GM12878 (cell line): ENCODE results near the gene FAM78A. TPM values are rescaled to one million over a fixed set of nuclear protein-coding genes. Genes with fewer than 3 reads are reported as not detected.

Source experiments
- ATAC-seq: fragments of 200-7000 bp; cut with Tn5 transposase; 3 replicates; pipeline ENCODE4 v1.9.1; 2020; ENCODE audit warnings: mild to moderate bottlenecking, moderate library complexity
- BruUV-seq: library from RNA; stranded (reverse); fragments of 400-500 nt; replicated peaks from 2 replicates; lab custom pipeline; 2021; lab: Mats Ljungman, UMichigan
- CTCF ChIA-PET: fragments of 300-600 bp; sonication (Branson Sonifier 250); formaldehyde crosslinking; extraction: SDS; loops from one replicate; lab custom pipeline; 2021; ENCODE audit warnings: inconsistent platforms; lab: Yijun Ruan, JAX
- POLR2A ChIA-PET: fragments of 350-600 bp; formaldehyde crosslinking; extraction: SDS; loops from one replicate; lab custom pipeline; 2021; ENCODE audit warnings: inconsistent platforms; lab: Charles Lee
- RAD21 ChIA-PET: fragments of 300-600 bp; sonication (Branson Sonifier 250); formaldehyde crosslinking; loops from one replicate; lab custom pipeline; 2023; ENCODE audit warnings: antibody characterized with exemption; ENCODE audit not compliant: unreplicated experiment; lab: Charles Lee
- SMC1A ChIA-PET: fragments of 300-600 bp; sonication (Branson Sonifier 250); formaldehyde crosslinking; loops from one replicate; lab custom pipeline; 2023; ENCODE audit not compliant: unreplicated experiment, uncharacterized antibody; lab: Charles Lee
- DNase-seq: peaks from one replicate; pipeline ENCODE4 v3.0.0-alpha.2; 2011; ENCODE audit warnings: low read depth, low spot score
- FAIRE-seq: peaks from 3 replicates; lab custom pipeline; 2011; peaks lifted over from hg19 to GRCh38; lab: Jason Lieb, UNC
- H2AFZ ChIP-seq: 2 replicates; pipeline ENCODE4 v1.6.0; 2011; ENCODE audit warnings: low read depth, low read length, control low read depth; ENCODE audit not compliant: control insufficient read depth
- H3K27ac ChIP-seq: 2 replicates; pipeline ENCODE4 v1.5.1; 2011; ENCODE audit warnings: control low read depth; ENCODE audit not compliant: control insufficient read depth, insufficient read depth
- H3K27me3 ChIP-seq, 2 experiments: replicated peaks in 1 of 2; 2 replicates each; pipeline versions ENCODE4 v1.6.0 to v1.6.1; 2011; ENCODE audit warnings: low read length in 1 of 2; ENCODE audit not compliant: control insufficient read depth in 2 of 2, insufficient read depth in 2 of 2
- H3K36me3 ChIP-seq, 2 experiments: 2 replicates each; pipeline ENCODE4 v1.5.1; 2011; ENCODE audit warnings: low read length in 1 of 2; ENCODE audit not compliant: control insufficient read depth in 2 of 2, insufficient read depth in 2 of 2
- H3K4me1 ChIP-seq: 2 replicates; pipeline ENCODE4 v1.6.1; 2011; ENCODE audit warnings: mild to moderate bottlenecking, low read length, moderate library complexity, mixed read lengths; ENCODE audit not compliant: control insufficient read depth, insufficient read depth
- H3K4me2 ChIP-seq: 2 replicates; pipeline ENCODE4 v1.6.0; 2011; ENCODE audit warnings: control low read depth; ENCODE audit not compliant: control insufficient read depth, insufficient read depth
- H3K4me3 ChIP-seq: fragments of 200-600 bp; sonication (generic); 2 replicates; pipeline ENCODE4 v1.5.1; 2016
- H3K79me2 ChIP-seq: 2 replicates; pipeline ENCODE4 v1.6.0; 2011; ENCODE audit warnings: low read length; ENCODE audit not compliant: control insufficient read depth, insufficient read depth
- H3K9ac ChIP-seq: 2 replicates; pipeline ENCODE4 v1.8.0; 2011; ENCODE audit warnings: low read length, control low read depth, mixed read lengths; ENCODE audit not compliant: control insufficient read depth, insufficient read depth
- H3K9me3 ChIP-seq: replicated peaks from 3 replicates; pipeline ENCODE4 v1.5.1; 2011; ENCODE audit warnings: mild to moderate bottlenecking, low read length; ENCODE audit not compliant: control insufficient read depth, insufficient read depth
- H4K20me1 ChIP-seq: 2 replicates; pipeline ENCODE4 v1.6.0; 2011; ENCODE audit not compliant: control insufficient read depth, insufficient read depth
- BRCA1 ChIP-seq: IDR thresholded peaks from 2 replicates; pipeline ENCODE4 v1.6.1; 2011; ENCODE audit warnings: low read depth, low read length, improper control_type of control experiment
- CHD2 ChIP-seq: IDR thresholded peaks from 2 replicates; pipeline ENCODE4 v1.6.1; 2011; ENCODE audit warnings: low read depth, low read length, improper control_type of control experiment, borderline replicate concordance
- EP300 ChIP-seq, 2 experiments: fragments of 150-350 bp in 1 of 2; IDR thresholded peaks; 2 replicates each; pipeline ENCODE4 v1.6.1; 2011 to 2012; ENCODE audit warnings: low read depth in 2 of 2, low read length in 2 of 2, borderline replicate concordance in 1 of 2, improper control_type of control experiment in 1 of 2, inconsistent platforms in 1 of 2; ENCODE audit not compliant: control insufficient read depth in 1 of 2
- GATAD2B ChIP-seq: fragments of 450-650 bp; conservative IDR thresholded peaks from 2 replicates; pipeline ENCODE4 v1.6.1; 2017; ENCODE audit warnings: low read depth, mild to moderate bottlenecking, moderate library complexity
- HDAC2 ChIP-seq: fragments of 200-600 bp; sonication (generic); IDR thresholded peaks from 2 replicates; pipeline ENCODE4 v1.6.1; 2017
- KLF5 ChIP-seq: fragments of 450-650 bp; IDR thresholded peaks from 2 replicates; pipeline ENCODE4 v1.6.1; 2014; ENCODE audit warnings: mild to moderate bottlenecking; ENCODE audit not compliant: partially characterized antibody
- NFIC ChIP-seq: IDR thresholded peaks from 2 replicates; pipeline ENCODE4 v1.6.1; 2012; ENCODE audit warnings: low read depth, mild to moderate bottlenecking, inconsistent platforms, low read length, moderate library complexity
- PAX8 ChIP-seq: fragments of 450-650 bp; IDR thresholded peaks from 2 replicates; pipeline ENCODE4 v1.6.1; 2017; ENCODE audit warnings: mild to moderate bottlenecking, moderate library complexity
- RCOR1 ChIP-seq: conservative IDR thresholded peaks from 2 replicates; pipeline ENCODE4 v1.6.1; 2012; ENCODE audit warnings: low read depth, low read length, improper control_type of control experiment
- TAF1 ChIP-seq: IDR thresholded peaks from 2 replicates; pipeline ENCODE4 v1.6.1; 2011; ENCODE audit warnings: mild to moderate bottlenecking, low read depth, low read length, borderline replicate concordance
- ZZZ3 ChIP-seq: IDR thresholded peaks from 2 replicates; pipeline ENCODE4 v1.6.1; 2011; ENCODE audit warnings: low read depth; ENCODE audit not compliant: control insufficient read depth, insufficient read length
- WGBS: methylation state at CpG from one replicate; pipeline ENCODE4 v1.1.6; 2016; ENCODE audit warnings: low lambda C conversion rate; ENCODE audit not compliant: insufficient replicate concordance, insufficient coverage; ENCODE audit errors: missing lambda C conversion rate; 5-methylcytosine and 5-hydroxymethylcytosine counted together
- in situ Hi-C: fragments of 300-500 bp; cut with MboI; formaldehyde crosslinking; loops from 9 replicates; pipeline ENCODE4 v1.14.3; 2018; ENCODE audit warnings: mixed read lengths
- intact Hi-C: fragments of 100-400 bp; cut with micrococcal nuclease; formaldehyde crosslinking; loops from one replicate; pipeline ENCODE4 v1.14.2; 2022; ENCODE audit not compliant: unreplicated experiment
- polyA plus RNA-seq, 11 experiments: library from polyadenylated mRNA; depleted of rRNA in 4 of 11; unstranded in 6 of 11; stranded (reverse) in 5 of 11; fragments of >200 nt; fragmentation: Nextera tagmentation in 4 of 11; fragmentation: Illumina TruSeq in 1 of 11; extraction: Ambion mirVana in 4 of 11; extraction: Trizol in 1 of 11; gene quantifications; 1 replicate in 1 of 11; 2 replicates in 10 of 11; pipeline versions ENCODE4 v1.2.1 to v1.2.3, GENCODE V29; 2011 to 2016; ENCODE audit warnings: inconsistent platforms in 2 of 11, missing spikeins in 2 of 11, low read depth in 1 of 11
- total RNA-seq, 4 experiments: library from RNA; depleted of rRNA in 3 of 4; stranded (reverse); fragments of >200 nt in 3 of 4; fragmentation: Illumina TruSeq in 1 of 4; extraction: Trizol in 1 of 4; gene quantifications; 2 replicates each; pipeline versions ENCODE4 v1.2.1 to v1.2.3, GENCODE V29; 2013 to 2021
- TF ChIP-seq, protein P1 (sequence below): IDR thresholded peaks from 2 replicates; pipeline ENCODE4 v1.6.1; 2012; ENCODE audit warnings: low read depth, low read length, improper control_type of control experiment
- TF ChIP-seq, protein P2 (sequence below): IDR thresholded peaks from 2 replicates; pipeline ENCODE4 v1.6.1; 2012; ENCODE audit warnings: low read length, inconsistent platforms

Gene FAM78A
- total and polyA plus RNA-seq, 10 of the 15 experiments (the other 5 are each of a cell fraction or from before 2014, with no cell fraction given) = 0.18 to 32.5 (median 12.2) TPM

DNA sequence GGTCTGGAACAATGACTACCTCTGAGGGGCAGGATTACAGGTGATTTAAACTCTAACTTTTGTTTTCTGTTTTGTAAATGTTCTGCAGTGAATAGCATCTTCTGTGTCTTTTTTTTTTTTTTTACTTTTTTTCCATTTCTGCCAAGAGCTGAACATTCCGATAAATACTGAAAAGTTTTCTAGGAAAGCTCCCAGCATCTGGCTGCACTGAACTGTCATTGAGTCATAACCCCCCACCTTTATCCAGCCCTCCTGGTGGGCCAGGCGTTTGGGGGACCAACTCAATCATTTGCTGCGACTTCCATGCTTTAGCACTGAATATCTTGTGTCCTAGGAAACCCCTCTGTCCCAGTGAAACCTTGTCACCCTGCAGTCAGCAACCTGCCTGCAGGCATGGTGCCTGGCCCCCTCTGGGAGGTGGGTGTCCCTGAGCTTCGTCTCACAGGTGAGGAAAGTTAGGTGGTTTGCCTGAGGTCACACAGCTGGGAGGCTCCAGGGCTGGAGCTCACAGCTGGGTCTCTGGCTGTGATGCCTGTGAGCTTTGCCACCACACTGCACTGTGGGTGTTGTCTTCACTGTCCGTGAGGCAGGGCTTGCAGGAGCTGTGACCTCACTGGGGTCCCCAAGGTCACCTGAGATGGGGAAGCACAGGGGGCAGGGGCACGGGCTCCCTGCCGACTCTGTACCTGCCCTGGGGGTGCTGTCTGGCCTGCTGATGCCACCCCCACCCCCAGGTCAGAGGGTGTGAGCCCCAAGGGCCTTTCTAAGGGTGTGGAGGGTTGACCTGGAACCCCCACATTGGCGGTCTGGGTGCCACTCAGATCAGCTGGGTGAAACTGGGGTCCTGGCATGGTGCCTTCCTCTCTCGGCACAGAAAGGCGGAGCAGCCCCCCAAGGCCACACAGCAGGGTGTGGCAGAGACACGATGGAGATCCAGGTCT lies 27.3 kb upstream of the FAM78A start:
- H3K27ac ChIP-seq = no peak overlapping the region
- ChIA-PET SMC1A (interaction anchor here (0.5 to 1.2 kb wide), 2 partner anchors 11 to 151 kb away, joined by 3 read pairs; no protein-coding TSS in a partner anchor), RAD21 (interaction anchor here (1.9 kb wide), 1 partner anchor 126 kb away, joined by 5 read pairs; no protein-coding TSS in a partner anchor), POLR2A (no interaction called here), CTCF (interaction anchor here (0.9 kb wide), 1 partner anchor 33 kb away, joined by 4 read pairs; no protein-coding TSS in a partner anchor)
- no peak overlapping the region for H3K4me3 ChIP-seq
- WGBS = 37% methylated on average over 11 of the region's 11 CpGs
- no peak overlapping the region for H2AFZ ChIP-seq
- in situ Hi-C loops (no loop called here), intact Hi-C loops (no loop called here)
- no peak overlapping the region for H3K4me2 ChIP-seq
- BruUV-seq = no TSS peak
- no peaks in the 10 kb centered on the region for H3K4me1 ChIP-seq
- H3K9me3 ChIP-seq = no peaks in the 10 kb centered on the region
- no peaks in the 10 kb centered on the region for H3K36me3 ChIP-seq
- no peak for ATAC-seq
- H3K9ac ChIP-seq = no peak overlapping the region
- FAIRE-seq = no peak
- DNase-seq = no peak
- H3K79me2 ChIP-seq = no peaks in the 10 kb centered on the region
- H3K27me3 ChIP-seq = no peaks in the 10 kb centered on the region
- TF ChIP-seq, protein P1, sequence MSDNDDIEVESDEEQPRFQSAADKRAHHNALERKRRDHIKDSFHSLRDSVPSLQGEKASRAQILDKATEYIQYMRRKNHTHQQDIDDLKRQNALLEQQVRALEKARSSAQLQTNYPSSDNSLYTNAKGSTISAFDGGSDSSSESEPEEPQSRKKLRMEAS = no peak
- TF ChIP-seq NFIC (no peak), BRCA1 (no peak), TAF1 (no peak), PAX8 (no peak), HDAC2 (no peak), KLF5 (no peak), CHD2 (no peak), GATAD2B (no peak), EP300 (IDR thresholded peaks at IDR 0.05; ENCODE audit: borderline replicate concordance in 1 of 2, control insufficient read depth in 1 of 2, low read depth in 2 of 2, low read length in 2 of 2) (no peak), RCOR1 (no peak), ZZZ3 (no peak)
- TF ChIP-seq, protein P2, sequence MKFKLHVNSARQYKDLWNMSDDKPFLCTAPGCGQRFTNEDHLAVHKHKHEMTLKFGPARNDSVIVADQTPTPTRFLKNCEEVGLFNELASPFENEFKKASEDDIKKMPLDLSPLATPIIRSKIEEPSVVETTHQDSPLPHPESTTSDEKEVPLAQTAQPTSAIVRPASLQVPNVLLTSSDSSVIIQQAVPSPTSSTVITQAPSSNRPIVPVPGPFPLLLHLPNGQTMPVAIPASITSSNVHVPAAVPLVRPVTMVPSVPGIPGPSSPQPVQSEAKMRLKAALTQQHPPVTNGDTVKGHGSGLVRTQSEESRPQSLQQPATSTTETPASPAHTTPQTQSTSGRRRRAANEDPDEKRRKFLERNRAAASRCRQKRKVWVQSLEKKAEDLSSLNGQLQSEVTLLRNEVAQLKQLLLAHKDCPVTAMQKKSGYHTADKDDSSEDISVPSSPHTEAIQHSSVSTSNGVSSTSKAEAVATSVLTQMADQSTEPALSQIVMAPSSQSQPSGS = no peak
- H4K20me1 ChIP-seq = no peaks in the 10 kb centered on the region
